Fibroblast of lung (primary cell): ENCODE data around the gene FHOD3.

Experiments used
- EZH2 ChIP-seq: IDR thresholded peaks from 2 replicates; pipeline ENCODE4 v1.5.1; 2012; ENCODE audit warnings: low read length, control low read depth, mild to moderate bottlenecking; ENCODE audit errors: missing control alignments
- TF ChIP-seq, protein P1 (sequence below), 2 donors: IDR thresholded peaks in 1 of 2; conservative IDR thresholded peaks in 1 of 2; 1 replicate in 1 of 2; 2 replicates in 1 of 2; pipeline ENCODE4 v1.5.1; 2011 to 2012; ENCODE audit warnings: low read length in 2 of 2, control low read depth in 1 of 2, inconsistent platforms in 1 of 2, low read depth in 1 of 2, mild to moderate bottlenecking in 1 of 2

DNA sequence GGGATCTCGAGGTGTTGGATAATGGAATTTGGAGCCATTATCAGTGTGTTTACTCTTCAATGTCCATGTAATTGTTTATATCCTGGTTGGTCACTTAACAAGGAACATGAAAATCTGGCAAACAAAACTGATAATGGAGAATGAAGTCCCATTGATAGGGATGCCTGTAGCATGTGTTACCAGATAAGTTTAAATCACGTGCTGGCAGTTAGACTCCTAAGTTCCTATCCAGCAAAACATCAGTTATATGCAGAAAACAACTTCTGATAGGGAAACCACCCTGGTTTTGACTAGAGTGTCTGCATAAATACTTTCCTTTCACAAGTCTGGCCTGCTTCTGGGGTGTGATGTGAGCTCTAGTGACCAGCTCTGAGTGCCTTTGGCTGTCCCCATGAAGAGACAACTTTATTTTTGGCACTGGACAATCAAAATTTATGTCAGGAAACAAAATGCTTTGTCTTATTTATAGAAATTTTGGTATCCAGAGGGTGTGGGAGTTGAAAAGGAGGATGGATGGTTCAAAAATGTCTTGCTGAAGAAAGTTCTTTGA, 82.0 kb downstream of the FHOD3 start:
- TF ChIP-seq, protein P1, sequence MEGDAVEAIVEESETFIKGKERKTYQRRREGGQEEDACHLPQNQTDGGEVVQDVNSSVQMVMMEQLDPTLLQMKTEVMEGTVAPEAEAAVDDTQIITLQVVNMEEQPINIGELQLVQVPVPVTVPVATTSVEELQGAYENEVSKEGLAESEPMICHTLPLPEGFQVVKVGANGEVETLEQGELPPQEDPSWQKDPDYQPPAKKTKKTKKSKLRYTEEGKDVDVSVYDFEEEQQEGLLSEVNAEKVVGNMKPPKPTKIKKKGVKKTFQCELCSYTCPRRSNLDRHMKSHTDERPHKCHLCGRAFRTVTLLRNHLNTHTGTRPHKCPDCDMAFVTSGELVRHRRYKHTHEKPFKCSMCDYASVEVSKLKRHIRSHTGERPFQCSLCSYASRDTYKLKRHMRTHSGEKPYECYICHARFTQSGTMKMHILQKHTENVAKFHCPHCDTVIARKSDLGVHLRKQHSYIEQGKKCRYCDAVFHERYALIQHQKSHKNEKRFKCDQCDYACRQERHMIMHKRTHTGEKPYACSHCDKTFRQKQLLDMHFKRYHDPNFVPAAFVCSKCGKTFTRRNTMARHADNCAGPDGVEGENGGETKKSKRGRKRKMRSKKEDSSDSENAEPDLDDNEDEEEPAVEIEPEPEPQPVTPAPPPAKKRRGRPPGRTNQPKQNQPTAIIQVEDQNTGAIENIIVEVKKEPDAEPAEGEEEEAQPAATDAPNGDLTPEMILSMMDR (conservative IDR thresholded peaks at IDR 0.05 in 1 of 2, IDR thresholded peaks at IDR 0.05 in 1 of 2; ENCODE audit: low read depth in 1 of 2, low read length in 2 of 2) = no peak
- no peak for TF ChIP-seq EZH2
